ENCODE data around the gene B3GNT9.

DNA sequence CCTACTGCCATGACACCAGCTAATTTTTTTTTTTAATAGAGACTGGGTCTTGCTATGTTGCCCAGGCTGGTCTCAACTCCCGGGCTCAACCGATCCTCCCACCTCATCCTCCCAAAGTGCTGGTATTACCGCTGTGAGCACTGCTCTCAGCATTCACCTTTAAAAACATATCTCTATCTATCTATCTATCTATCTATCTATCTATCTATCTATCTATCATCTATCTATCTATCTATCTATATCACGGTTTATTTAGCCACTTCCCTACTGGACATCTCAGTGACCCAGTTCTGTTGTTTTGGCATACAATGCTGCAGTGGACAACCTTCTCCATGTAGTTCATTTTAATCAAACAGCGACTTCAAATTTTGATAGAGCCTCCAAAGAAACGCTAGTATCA lies 42.3 kb downstream of the B3GNT9 start:
- TF ChIP-seq, protein P1, sequence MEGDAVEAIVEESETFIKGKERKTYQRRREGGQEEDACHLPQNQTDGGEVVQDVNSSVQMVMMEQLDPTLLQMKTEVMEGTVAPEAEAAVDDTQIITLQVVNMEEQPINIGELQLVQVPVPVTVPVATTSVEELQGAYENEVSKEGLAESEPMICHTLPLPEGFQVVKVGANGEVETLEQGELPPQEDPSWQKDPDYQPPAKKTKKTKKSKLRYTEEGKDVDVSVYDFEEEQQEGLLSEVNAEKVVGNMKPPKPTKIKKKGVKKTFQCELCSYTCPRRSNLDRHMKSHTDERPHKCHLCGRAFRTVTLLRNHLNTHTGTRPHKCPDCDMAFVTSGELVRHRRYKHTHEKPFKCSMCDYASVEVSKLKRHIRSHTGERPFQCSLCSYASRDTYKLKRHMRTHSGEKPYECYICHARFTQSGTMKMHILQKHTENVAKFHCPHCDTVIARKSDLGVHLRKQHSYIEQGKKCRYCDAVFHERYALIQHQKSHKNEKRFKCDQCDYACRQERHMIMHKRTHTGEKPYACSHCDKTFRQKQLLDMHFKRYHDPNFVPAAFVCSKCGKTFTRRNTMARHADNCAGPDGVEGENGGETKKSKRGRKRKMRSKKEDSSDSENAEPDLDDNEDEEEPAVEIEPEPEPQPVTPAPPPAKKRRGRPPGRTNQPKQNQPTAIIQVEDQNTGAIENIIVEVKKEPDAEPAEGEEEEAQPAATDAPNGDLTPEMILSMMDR (IDR thresholded peaks at IDR 0.05), result no peak
- no peak for TF ChIP-seq POLR2A (IDR thresholded peaks at IDR 0.05)

Measured in heart left ventricle (tissue), 13 donors.